ENCODE measurements around the gene TUBGCP5.

Gene TUBGCP5

DNA sequence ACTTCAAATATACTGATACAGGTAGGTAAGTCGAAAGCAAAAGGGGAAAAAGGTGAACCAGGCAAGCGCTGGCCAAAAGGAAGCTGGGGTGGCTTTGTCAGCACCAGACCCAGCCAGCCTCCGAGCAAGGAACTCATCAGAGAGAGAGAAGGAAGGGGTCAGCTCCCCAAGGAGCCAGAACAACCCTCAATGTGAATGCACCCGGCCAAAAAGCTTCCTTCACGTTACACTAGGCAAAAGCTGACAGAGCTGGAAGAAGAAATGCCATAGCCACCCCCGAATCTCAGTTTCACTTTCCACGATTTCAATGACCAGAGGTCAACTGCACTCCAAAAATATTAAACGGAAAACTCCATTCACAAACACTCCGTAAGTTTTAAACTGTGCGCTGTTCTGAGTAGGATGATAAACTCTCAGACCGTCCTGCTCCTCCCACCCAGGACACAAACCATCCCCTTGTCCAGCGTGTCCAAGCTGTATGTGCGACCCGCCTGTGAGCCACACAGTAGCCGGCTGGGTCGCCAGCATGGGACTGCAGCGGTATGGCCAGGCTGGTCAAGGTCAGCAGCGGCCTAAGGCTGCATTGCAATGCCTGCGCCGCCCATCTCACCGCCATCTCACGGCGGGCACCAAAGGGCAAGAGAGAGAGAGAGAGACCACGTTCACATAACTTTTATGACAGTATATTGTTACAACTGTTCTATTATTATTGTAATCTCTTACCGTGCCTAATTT is 88.9 kb downstream of the TUBGCP5 start:
- CTCF ChIA-PET, result no interaction called here

More for the DNA sequence above, 88.9 kb downstream of the TUBGCP5 start:
- no peak for DNase-seq (ENCODE audit: extremely low spot score)
- POLR2A ChIA-PET, result interaction anchor here (0.8 kb wide), 1 partner anchor 89 kb away, joined by 3 read pairs; the partner anchor contains the start of gene TUBGCP5
- TF ChIP-seq ARNT (IDR thresholded peaks at IDR 0.05) (no peak), ELF4 (IDR thresholded peaks at IDR 0.05) (no peak), FOXK2 (IDR thresholded peaks at IDR 0.05) (no peak), ZNF384 (IDR thresholded peaks at IDR 0.05) (no peak), HDGF (IDR thresholded peaks at IDR 0.05; ENCODE audit: borderline replicate concordance) (no peak), NFRKB (IDR thresholded peaks at IDR 0.05) (no peak), FOXM1 (IDR thresholded peaks at IDR 0.05; ENCODE audit: borderline replicate concordance) (no peak), BHLHE40 (IDR thresholded peaks at IDR 0.05; ENCODE audit: borderline replicate concordance) (no peak), L3MBTL2 (conservative IDR thresholded peaks at IDR 0.05) (no peak), LEF1 (IDR thresholded peaks at IDR 0.05; ENCODE audit: borderline replicate concordance) (no peak), TARDBP (IDR thresholded peaks at IDR 0.05) (no peak), CTBP1 (IDR thresholded peaks at IDR 0.05; ENCODE audit: borderline replicate concordance) (no peak), SUZ12 (IDR thresholded peaks at IDR 0.05) (no peak), FOXA1 (IDR thresholded peaks at IDR 0.05) (no peak), SP1 (IDR thresholded peaks at IDR 0.05) (no peak)
- TF ChIP-seq, protein P1, sequence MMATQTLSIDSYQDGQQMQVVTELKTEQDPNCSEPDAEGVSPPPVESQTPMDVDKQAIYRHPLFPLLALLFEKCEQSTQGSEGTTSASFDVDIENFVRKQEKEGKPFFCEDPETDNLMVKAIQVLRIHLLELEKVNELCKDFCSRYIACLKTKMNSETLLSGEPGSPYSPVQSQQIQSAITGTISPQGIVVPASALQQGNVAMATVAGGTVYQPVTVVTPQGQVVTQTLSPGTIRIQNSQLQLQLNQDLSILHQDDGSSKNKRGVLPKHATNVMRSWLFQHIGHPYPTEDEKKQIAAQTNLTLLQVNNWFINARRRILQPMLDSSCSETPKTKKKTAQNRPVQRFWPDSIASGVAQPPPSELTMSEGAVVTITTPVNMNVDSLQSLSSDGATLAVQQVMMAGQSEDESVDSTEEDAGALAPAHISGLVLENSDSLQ (IDR thresholded peaks at IDR 0.05), result no peak

Data from HEK293T (cell line).